Measurements from ENCODE around the gene XIRP2.
"Not testable (repeated sequence)": the region's sequence is repeated elsewhere in the genome, so short reads cannot be mapped to it uniquely, and the experiment has no call there.

Gene XIRP2

DNA sequence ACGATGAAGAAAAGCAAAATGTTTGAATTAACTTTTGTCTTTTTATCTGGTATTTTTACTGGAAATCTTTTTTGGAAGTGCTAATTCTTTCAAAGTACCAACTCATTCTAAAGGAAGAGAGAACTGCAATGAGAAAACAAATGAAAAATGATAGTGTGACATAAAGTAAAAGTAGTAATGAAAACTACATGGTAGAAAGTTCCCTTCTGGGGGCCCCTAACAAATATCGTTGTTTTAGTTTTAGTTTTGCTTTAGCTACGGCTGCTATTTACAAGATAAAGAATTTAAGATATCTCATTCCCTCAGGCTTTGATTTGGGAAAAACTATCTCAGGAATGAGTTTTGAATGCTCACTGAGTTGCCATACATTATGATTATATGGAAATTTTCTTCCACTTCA is 161.4 kb downstream of the XIRP2 start:
- H3K9me3 Mint-ChIP-seq = no peaks in the 10 kb centered on the region
- no peaks in the 10 kb centered on the region for H3K36me3 Mint-ChIP-seq
- no peak for ATAC-seq
- no peaks in the 10 kb centered on the region for H3K27me3 Mint-ChIP-seq
- H3K4me3 Mint-ChIP-seq = no peak overlapping the region
- no peak overlapping the region for H3K27ac Mint-ChIP-seq
- no peaks in the 10 kb centered on the region for H3K4me1 Mint-ChIP-seq

DNA sequence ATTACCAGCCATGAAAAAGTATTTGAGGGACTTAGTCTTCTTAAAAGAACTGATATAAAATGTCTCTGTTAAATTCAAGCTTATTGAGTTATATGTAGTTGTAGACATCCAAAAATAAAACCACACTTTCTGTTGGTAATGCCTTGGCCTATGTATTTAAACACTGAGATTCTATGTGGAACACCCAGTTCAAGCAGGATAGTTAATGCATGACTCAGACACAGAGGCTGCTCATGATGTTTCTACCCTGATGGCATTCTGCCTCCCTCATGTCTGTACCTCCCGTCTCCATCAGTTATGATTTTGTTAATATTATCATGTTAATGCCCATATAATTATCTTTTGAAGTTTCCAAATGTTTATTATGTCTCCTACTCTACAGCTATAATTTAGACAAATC is 164.5 kb downstream of the XIRP2 start:
- Mint-ChIP-seq H3K9me3 (no peaks in the 10 kb centered on the region), H3K27ac (no peak overlapping the region), H3K36me3 (no peaks in the 10 kb centered on the region), H3K27me3 (no peaks in the 10 kb centered on the region), H3K4me1 (no peaks in the 10 kb centered on the region), H3K4me3 (no peak overlapping the region)
- ATAC-seq = no peak

DNA sequence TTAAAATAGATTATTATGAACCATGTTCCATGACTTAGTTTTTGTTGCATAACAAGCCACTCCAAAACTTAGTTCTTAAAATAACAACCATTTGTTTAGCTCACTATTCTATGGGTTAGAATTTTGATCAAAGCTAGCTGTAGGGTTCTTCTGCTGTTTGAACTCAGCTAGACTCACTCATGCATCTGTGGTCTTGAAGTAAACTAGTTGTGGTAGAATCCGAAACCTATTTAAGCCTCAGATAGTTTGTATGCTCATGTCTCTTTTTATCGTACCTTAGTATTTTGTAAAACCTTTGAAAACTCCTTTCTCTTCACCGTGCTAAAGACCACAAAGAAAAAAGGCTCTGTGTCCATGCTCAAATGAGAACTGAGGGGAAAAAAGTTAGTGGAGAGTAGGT is 166.6 kb downstream of the XIRP2 start:
- Mint-ChIP-seq H3K9me3 (no peaks in the 10 kb centered on the region), H3K27me3 (no peaks in the 10 kb centered on the region), H3K36me3 (no peaks in the 10 kb centered on the region), H3K4me3 (no peak overlapping the region), H3K27ac (no peak overlapping the region), H3K4me1 (no peaks in the 10 kb centered on the region)
- ATAC-seq = no peak

- no peaks in the 10 kb centered on the region for H3K36me3 Mint-ChIP-seq
- H3K27ac Mint-ChIP-seq = no peak overlapping the region
- no peaks in the 10 kb centered on the region for H3K4me1 Mint-ChIP-seq
- no peak overlapping the region for H3K4me3 Mint-ChIP-seq
- H3K9me3 Mint-ChIP-seq = no peaks in the 10 kb centered on the region
- ATAC-seq = no peak
- no peaks in the 10 kb centered on the region for H3K27me3 Mint-ChIP-seq
Measured at GRCh38 chr2:167057446-167057845, 169.2 kb downstream of the XIRP2 start.

- Mint-ChIP-seq H3K27ac (no peak overlapping the region), H3K9me3 (no peaks in the 10 kb centered on the region), H3K4me3 (no peak overlapping the region), H3K27me3 (no peaks in the 10 kb centered on the region), H3K4me1 (no peaks in the 10 kb centered on the region), H3K36me3 (no peaks in the 10 kb centered on the region)
- no peak for ATAC-seq
Measured at GRCh38 chr2:167059173-167059572, 170.9 kb downstream of the XIRP2 start.

DNA sequence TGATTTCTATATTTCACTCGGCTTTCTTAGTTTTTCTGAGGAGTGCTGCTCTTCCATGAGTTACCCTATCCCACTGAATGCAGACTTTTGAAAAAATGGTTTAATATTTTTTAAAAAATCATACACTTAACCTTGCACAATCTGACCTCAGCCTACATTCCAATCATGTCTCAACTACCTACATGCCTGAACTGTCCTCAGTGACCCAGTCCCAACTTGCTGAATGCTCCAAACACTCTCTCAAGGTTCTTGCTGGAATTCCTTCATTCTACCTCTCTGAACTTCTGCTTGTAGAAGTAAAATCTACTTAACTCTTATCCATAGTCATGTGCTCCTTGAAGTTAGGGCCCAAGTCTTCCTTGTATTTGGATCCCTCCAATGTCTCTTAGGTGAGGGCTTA is 181.6 kb downstream of the XIRP2 start:
- Mint-ChIP-seq H3K4me1 (no peaks in the 10 kb centered on the region), H3K27ac (no peak overlapping the region), H3K36me3 (no peaks in the 10 kb centered on the region), H3K9me3 (no peaks in the 10 kb centered on the region), H3K4me3 (no peak overlapping the region), H3K27me3 (no peaks in the 10 kb centered on the region)
- no peak for ATAC-seq

GRCh38 chr2:167075708-167076107 is 187.4 kb downstream of the XIRP2 start:
- H3K4me3 Mint-ChIP-seq = not testable (repeated sequence)

DNA sequence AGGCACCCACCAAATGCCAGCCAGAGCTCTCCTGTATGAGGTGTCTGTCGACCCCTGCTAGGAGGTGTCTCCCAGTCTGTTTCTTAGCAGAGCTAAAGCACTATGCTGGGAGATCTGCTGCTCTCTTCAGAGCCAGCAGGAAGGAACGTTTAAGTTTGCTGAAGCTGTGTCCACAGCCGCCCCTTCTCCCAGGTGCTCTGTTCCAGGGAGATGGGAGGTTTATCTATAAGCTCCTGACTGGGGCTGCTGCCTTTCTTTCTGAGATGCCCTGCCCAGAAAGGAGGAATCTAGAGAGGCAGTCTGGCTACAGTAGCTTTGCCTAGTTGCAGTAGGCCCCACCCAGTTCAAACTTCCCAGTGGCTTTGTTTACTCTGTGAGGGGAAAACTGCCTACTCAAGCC is 210.7 kb downstream of the XIRP2 start:
- ATAC-seq, H3K4me3 Mint-ChIP-seq, H3K4me1 Mint-ChIP-seq, H3K9me3 Mint-ChIP-seq, H3K27me3 Mint-ChIP-seq, H3K36me3 Mint-ChIP-seq, H3K27ac Mint-ChIP-seq: not testable (repeated sequence)

More at GRCh38 chr2:167075708-167076107, 187.4 kb downstream of the XIRP2 start:
- not testable (repeated sequence) for ATAC-seq, H3K27ac Mint-ChIP-seq, H3K36me3 Mint-ChIP-seq, H3K9me3 Mint-ChIP-seq, H3K4me1 Mint-ChIP-seq, H3K27me3 Mint-ChIP-seq

- no peak for ATAC-seq
- Mint-ChIP-seq H3K9me3 (peaks cover 3% of the 10 kb centered on the region), H3K4me3 (no peak overlapping the region), H3K4me1 (no peaks in the 10 kb centered on the region), H3K27me3 (no peaks in the 10 kb centered on the region), H3K36me3 (no peaks in the 10 kb centered on the region), H3K27ac (no peak overlapping the region)
Measured at GRCh38 chr2:167100506-167100905, 212.2 kb downstream of the XIRP2 start.

DNA sequence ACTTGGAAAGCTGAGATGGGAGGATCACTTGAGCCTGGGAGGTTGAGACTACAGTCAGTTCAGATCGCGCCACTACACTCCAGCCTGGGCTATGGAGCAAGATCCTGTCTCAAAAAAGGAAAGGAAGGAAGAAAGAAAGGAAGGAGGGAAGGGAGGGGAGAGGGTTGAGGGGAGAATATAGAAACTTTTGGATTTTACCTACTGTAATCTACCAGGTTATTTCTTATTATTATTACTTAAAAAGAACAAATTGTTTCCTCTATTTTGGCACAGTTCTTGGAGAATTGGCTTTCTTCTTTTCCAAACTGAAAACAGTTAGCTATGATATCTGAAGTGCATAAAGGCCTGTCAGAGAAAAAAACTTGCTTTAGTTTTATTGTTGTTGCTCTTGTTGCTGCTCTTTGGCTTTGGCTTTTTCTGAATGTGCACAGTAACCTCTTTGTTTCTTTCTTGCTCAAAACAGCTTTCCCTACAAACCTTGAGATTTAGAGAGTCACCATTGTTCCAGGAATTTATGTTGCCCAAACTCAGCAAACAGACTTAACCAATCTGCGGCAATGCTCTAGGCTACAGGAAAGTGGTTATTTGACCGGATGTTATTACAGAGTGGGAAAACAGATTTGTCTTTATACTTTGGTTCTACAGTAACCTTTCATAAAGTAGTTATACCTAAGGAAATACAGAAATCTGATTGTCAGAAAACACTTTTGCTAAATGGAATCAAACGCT is 214.9 kb downstream of the XIRP2 start:
- Mint-ChIP-seq H3K4me3 (no peak overlapping the region), H3K9me3 (peaks cover 7% of the 10 kb centered on the region), H3K27ac (no peak overlapping the region), H3K36me3 (no peaks in the 10 kb centered on the region), H3K27me3 (no peaks in the 10 kb centered on the region), H3K4me1 (no peaks in the 10 kb centered on the region)
- no peak for ATAC-seq

DNA sequence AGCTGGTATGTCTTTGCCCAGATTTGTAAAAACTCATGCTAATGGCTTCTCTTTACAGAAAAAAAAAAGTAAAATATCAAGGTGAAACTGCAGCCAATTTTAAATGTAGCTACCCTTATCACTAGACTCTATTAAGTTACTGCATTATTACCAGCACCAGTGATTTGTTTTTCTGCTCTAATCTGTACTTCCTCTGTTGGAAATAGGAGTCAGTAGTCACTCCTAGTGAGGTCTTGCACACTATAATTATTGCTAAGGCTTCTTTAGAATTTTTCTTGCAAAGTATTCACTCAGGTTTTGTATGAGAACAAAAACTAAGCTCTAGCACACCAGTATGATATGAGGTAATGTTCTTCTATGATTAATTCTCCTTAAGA is 215.5 kb downstream of the XIRP2 start:
- no peak overlapping the region for H3K4me3 Mint-ChIP-seq
- H3K4me1 Mint-ChIP-seq = no peaks in the 10 kb centered on the region
- no peaks in the 10 kb centered on the region for H3K36me3 Mint-ChIP-seq
- peaks cover 7% of the 10 kb centered on the region for H3K9me3 Mint-ChIP-seq
- H3K27ac Mint-ChIP-seq = no peak overlapping the region
- no peaks in the 10 kb centered on the region for H3K27me3 Mint-ChIP-seq
- ATAC-seq = no peak

GRCh38 chr2:167104691-167105090 is 216.4 kb downstream of the XIRP2 start:
- no peak overlapping the region for H3K4me3 Mint-ChIP-seq
- H3K27me3 Mint-ChIP-seq = no peaks in the 10 kb centered on the region
- H3K36me3 Mint-ChIP-seq = no peaks in the 10 kb centered on the region
- no peaks in the 10 kb centered on the region for H3K4me1 Mint-ChIP-seq
- no peak for ATAC-seq
- H3K9me3 Mint-ChIP-seq = peaks cover 9% of the 10 kb centered on the region
- no peak overlapping the region for H3K27ac Mint-ChIP-seq

- H3K4me1 Mint-ChIP-seq, H3K27ac Mint-ChIP-seq, H3K36me3 Mint-ChIP-seq, ATAC-seq, H3K4me3 Mint-ChIP-seq, H3K27me3 Mint-ChIP-seq: not testable (repeated sequence)
- peaks cover 16% of the 10 kb centered on the region for H3K9me3 Mint-ChIP-seq
Measured at GRCh38 chr2:167109682-167110081, 221.4 kb downstream of the XIRP2 start.

DNA sequence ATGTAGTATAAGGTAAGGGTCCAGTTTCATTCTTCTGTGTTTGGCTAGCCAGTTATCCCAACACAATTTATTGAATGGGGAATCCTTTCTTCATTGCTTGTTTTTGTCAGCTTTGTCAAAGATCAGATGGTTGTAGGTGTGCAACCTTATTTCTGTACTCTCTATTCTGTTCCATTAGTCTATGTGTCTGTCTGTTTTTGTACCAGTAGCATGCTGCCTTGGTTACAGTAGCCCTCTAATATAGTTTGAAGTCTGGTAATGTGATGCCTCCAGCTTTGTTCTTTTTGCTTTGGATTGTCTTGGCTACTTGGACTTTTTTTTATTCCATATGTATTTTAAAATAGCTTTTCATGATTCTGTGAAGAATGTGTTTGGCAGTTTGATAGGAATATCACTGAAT is 222.1 kb downstream of the XIRP2 start:
- H3K9me3 Mint-ChIP-seq = peaks cover 13% of the 10 kb centered on the region
- H3K27me3 Mint-ChIP-seq = no peaks in the 10 kb centered on the region
- no peak overlapping the region for H3K4me3 Mint-ChIP-seq
- ATAC-seq = no peak
- no peaks in the 10 kb centered on the region for H3K4me1 Mint-ChIP-seq
- no peaks in the 10 kb centered on the region for H3K36me3 Mint-ChIP-seq
- no peak overlapping the region for H3K27ac Mint-ChIP-seq

DNA sequence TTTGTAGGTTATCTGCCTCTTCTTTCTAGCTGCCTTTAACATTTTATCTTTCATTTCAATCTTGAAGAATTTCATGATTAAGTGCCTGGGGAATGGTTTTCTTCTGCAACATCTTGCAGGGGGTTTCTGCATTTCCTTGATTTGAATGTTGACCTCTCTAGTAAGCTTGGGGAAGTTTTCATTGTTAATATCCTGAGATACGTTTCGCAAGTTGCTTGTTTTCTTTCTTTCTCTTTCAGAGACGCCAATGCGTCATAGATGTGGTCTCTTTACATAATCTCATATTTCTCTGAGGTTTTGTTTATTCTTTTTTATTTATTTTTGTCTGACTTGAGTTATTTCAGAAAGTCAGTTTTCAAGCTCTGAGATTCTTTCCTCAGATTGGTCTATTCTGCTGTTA is 225.7 kb downstream of the XIRP2 start:
- H3K4me3 Mint-ChIP-seq = no peak overlapping the region
- H3K27ac Mint-ChIP-seq = no peak overlapping the region
- H3K9me3 Mint-ChIP-seq = peaks cover 9% of the 10 kb centered on the region
- no peaks in the 10 kb centered on the region for H3K4me1 Mint-ChIP-seq
- no peaks in the 10 kb centered on the region for H3K36me3 Mint-ChIP-seq
- ATAC-seq = no peak
- no peaks in the 10 kb centered on the region for H3K27me3 Mint-ChIP-seq

DNA sequence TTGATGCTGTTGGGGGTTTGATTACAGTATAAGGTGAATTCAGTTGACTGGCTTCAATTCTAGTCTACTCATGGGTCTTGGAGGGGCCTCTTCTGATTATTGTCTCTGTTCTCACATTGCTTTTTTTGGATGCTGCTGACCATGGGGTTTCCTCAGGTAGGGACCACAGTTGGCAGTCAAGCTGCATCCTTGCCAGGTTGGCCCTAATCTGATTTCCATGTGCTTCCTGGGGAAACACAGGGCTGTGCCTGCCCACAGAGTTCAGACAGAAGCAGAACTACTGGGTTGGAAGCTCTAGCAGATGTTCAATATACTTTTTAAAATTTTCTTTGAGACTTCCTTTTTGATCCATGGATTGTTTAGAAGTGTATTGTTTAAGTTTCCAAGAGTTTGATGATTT is 227.3 kb downstream of the XIRP2 start:
- no peak for ATAC-seq
- Mint-ChIP-seq H3K4me1 (no peaks in the 10 kb centered on the region), H3K36me3 (no peaks in the 10 kb centered on the region), H3K27me3 (no peaks in the 10 kb centered on the region), H3K4me3 (no peak overlapping the region), H3K9me3 (peaks cover 7% of the 10 kb centered on the region), H3K27ac (no peak overlapping the region)

DNA sequence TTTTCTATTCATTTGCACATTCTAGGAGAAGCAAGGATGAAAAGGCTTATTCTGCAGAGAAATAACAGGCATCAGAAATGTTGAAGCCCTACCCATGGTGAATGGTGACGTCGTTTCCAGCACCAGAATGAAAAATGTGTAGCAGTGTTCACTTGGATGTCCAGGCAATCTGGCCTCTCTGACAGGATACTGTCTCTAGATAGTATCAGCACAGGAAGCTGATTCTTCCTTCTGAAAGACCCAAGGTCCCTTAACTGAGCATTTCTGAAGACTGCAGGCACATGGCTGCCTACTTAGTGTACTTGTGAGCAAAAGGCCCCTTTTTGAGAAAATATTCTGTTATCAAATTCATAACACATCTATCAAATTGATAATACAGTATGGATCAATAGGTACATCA is 234.1 kb downstream of the XIRP2 start:
- ATAC-seq = no peak
- Mint-ChIP-seq H3K27me3 (no peaks in the 10 kb centered on the region), H3K36me3 (no peaks in the 10 kb centered on the region), H3K9me3 (no peaks in the 10 kb centered on the region), H3K27ac (no peak overlapping the region), H3K4me1 (no peaks in the 10 kb centered on the region), H3K4me3 (no peak overlapping the region)

Data from stimulated activated memory B cell treated with anti-CD40 and anti-IgM and Interleukin-4, amounts not matched to agents 10 μg/mL and 1 μg/mL and 100 μg/mL, for 72 hours (primary cell).